Loucy (cell line): ENCODE data around the gene VAV1.

Source experiments
- H2AFZ ChIP-seq: fragments of 200-600 bp; sonication (generic); 2 replicates; pipeline ENCODE4 v1.6.0; 2016; ENCODE audit warnings: antibody characterized with exemption, mild to moderate bottlenecking, low read length, moderate library complexity
- H3F3A ChIP-seq: fragments of 200-600 bp; 2 replicates; pipeline ENCODE4 v1.6.0; 2016; ENCODE audit warnings: antibody characterized with exemption, low read depth, mild to moderate bottlenecking
- H3K27me3 ChIP-seq: fragments of 200-600 bp; sonication (generic); 2 replicates; pipeline ENCODE4 v1.6.1; 2014; ENCODE audit warnings: low read length, mild to moderate bottlenecking; ENCODE audit not compliant: insufficient read depth, poor library complexity, severe bottlenecking
- H3K36me3 ChIP-seq: fragments of 200-600 bp; sonication (generic); 2 replicates; pipeline ENCODE4 v1.6.1; 2016; ENCODE audit warnings: low read length; ENCODE audit not compliant: insufficient read depth
- H3K4me1 ChIP-seq: fragments of 200-600 bp; sonication (generic); 2 replicates; pipeline ENCODE4 v1.5.1; 2014; ENCODE audit warnings: low read length, mild to moderate bottlenecking; ENCODE audit not compliant: insufficient read depth, poor library complexity, severe bottlenecking
- H3K4me2 ChIP-seq: fragments of 200-600 bp; sonication (generic); 2 replicates; pipeline ENCODE4 v1.6.0; 2014; ENCODE audit warnings: antibody characterized with exemption, low read length, low read depth, mild to moderate bottlenecking; ENCODE audit not compliant: poor library complexity, severe bottlenecking
- H3K4me3 ChIP-seq: fragments of 200-600 bp; sonication (generic); 2 replicates; pipeline ENCODE4 v1.5.1; 2014; ENCODE audit warnings: low read length, mild to moderate bottlenecking, mixed read lengths; ENCODE audit not compliant: poor library complexity, severe bottlenecking
- H3K79me2 ChIP-seq: fragments of 200-600 bp; sonication (generic); 2 replicates; pipeline ENCODE4 v1.6.1; 2014; ENCODE audit warnings: low read length; ENCODE audit not compliant: insufficient read depth
- H3K9ac ChIP-seq: fragments of 200-600 bp; sonication (generic); 2 replicates; pipeline ENCODE4 v1.6.0; 2014; ENCODE audit warnings: mild to moderate bottlenecking, low read depth, low read length, moderate library complexity; ENCODE audit not compliant: poor library complexity, severe bottlenecking
- H3K9me2 ChIP-seq: fragments of 200-600 bp; sonication (generic); replicated peaks from 2 replicates; pipeline ENCODE4 v1.6.1; 2016; ENCODE audit warnings: low read depth, low read length, mixed read lengths
- H3K9me3 ChIP-seq: fragments of 200-600 bp; sonication (generic); 2 replicates; pipeline ENCODE4 v1.6.1; 2014; ENCODE audit warnings: mild to moderate bottlenecking, antibody characterized with exemption, low read length, low read depth; ENCODE audit not compliant: insufficient read depth
- H4K20me1 ChIP-seq: fragments of 200-600 bp; sonication (generic); 2 replicates; pipeline ENCODE4 v1.6.0; 2014; ENCODE audit warnings: antibody characterized with exemption, low read length, mild to moderate bottlenecking; ENCODE audit not compliant: insufficient read depth, poor library complexity, severe bottlenecking
- EZH2phosphoT487 ChIP-seq: fragments of 200-600 bp; IDR thresholded peaks from 2 replicates; pipeline ENCODE4 v1.6.1; 2018; ENCODE audit warnings: antibody characterized with exemption, mild to moderate bottlenecking, moderate library complexity, borderline replicate concordance
- TF ChIP-seq, protein P1 (sequence below): fragments of 200-600 bp; sonication (generic); conservative IDR thresholded peaks from 2 replicates; pipeline ENCODE4 v1.5.1; 2014; ENCODE audit warnings: mild to moderate bottlenecking, antibody characterized with exemption, low read length

Gene VAV1, protein sequence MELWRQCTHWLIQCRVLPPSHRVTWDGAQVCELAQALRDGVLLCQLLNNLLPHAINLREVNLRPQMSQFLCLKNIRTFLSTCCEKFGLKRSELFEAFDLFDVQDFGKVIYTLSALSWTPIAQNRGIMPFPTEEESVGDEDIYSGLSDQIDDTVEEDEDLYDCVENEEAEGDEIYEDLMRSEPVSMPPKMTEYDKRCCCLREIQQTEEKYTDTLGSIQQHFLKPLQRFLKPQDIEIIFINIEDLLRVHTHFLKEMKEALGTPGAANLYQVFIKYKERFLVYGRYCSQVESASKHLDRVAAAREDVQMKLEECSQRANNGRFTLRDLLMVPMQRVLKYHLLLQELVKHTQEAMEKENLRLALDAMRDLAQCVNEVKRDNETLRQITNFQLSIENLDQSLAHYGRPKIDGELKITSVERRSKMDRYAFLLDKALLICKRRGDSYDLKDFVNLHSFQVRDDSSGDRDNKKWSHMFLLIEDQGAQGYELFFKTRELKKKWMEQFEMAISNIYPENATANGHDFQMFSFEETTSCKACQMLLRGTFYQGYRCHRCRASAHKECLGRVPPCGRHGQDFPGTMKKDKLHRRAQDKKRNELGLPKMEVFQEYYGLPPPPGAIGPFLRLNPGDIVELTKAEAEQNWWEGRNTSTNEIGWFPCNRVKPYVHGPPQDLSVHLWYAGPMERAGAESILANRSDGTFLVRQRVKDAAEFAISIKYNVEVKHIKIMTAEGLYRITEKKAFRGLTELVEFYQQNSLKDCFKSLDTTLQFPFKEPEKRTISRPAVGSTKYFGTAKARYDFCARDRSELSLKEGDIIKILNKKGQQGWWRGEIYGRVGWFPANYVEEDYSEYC

DNA sequence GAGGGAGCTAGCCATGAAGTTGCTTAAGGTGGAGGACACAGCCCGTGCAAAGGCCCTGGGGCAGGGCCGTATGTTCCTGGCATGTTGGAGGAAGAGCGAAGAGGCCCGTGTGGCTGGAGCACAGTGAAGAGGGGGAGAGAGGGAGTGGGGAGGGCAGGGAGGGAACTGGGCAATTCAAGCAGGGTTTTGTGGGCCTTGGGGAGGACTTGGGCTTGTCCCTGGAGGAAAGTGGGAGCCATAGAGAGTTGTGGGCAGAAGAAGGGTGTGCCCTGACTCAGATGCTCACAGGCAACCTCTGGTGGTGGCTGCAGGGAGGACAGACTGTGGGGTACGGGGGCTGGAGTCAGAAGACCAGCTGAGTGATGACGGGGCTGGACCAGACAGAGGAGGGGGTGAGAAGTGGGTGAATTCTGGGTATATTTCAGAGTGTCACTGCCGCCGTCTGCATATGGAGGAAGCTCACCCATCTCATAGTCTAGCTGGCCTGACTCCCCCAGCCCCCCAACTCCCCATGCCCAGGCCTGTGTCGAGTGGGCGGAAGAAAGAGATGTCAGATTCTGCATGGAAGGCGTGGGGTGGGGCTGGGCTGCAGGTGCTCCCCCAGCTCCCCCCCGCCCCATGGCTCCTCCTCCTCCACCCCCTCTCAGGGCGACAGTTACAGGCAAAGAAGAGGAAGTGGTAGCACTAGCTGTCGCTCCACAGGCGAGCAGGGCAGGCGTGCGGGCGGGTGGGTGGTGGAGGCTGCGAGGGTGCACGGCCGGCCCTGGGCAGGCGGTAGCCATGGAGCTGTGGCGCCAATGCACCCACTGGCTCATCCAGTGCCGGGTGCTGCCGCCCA is at the start of gene VAV1:
VAV1 (plus strand) TSS at position 681 of the 838 bp plus-strand sequence; CDS start at position 781, 100 bp downstream.
- H3K9me2 ChIP-seq: no peaks in the 10 kb centered on the region
- peaks cover 39% of the 10 kb centered on the region for H4K20me1 ChIP-seq
- H3K9me3 ChIP-seq: no peaks in the 10 kb centered on the region
- H3K4me2 ChIP-seq: peak within 1 kb of the TSS; percentile 75
- H3K79me2 ChIP-seq: peaks cover 45% of the 10 kb centered on the region
- H2AFZ ChIP-seq: peak within 1 kb of the TSS; percentile 52
- peak within 1 kb of the TSS; percentile 96 for H3K9ac ChIP-seq
- H3F3A ChIP-seq: peaks cover 10% of the 10 kb centered on the region; the same call in 1 of the 2 replicates
- H3K4me1 ChIP-seq: peaks cover 20% of the 10 kb centered on the region
- no peaks in the 10 kb centered on the region for H3K27me3 ChIP-seq
- peak within 1 kb of the TSS; percentile 95 for H3K4me3 ChIP-seq
- TF ChIP-seq, protein P1, sequence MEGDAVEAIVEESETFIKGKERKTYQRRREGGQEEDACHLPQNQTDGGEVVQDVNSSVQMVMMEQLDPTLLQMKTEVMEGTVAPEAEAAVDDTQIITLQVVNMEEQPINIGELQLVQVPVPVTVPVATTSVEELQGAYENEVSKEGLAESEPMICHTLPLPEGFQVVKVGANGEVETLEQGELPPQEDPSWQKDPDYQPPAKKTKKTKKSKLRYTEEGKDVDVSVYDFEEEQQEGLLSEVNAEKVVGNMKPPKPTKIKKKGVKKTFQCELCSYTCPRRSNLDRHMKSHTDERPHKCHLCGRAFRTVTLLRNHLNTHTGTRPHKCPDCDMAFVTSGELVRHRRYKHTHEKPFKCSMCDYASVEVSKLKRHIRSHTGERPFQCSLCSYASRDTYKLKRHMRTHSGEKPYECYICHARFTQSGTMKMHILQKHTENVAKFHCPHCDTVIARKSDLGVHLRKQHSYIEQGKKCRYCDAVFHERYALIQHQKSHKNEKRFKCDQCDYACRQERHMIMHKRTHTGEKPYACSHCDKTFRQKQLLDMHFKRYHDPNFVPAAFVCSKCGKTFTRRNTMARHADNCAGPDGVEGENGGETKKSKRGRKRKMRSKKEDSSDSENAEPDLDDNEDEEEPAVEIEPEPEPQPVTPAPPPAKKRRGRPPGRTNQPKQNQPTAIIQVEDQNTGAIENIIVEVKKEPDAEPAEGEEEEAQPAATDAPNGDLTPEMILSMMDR: peak; percentile 70
- no peak for TF ChIP-seq EZH2phosphoT487
- peaks cover 7% of the 10 kb centered on the region; the same call in 1 of the 2 replicates for H3K36me3 ChIP-seq

DNA sequence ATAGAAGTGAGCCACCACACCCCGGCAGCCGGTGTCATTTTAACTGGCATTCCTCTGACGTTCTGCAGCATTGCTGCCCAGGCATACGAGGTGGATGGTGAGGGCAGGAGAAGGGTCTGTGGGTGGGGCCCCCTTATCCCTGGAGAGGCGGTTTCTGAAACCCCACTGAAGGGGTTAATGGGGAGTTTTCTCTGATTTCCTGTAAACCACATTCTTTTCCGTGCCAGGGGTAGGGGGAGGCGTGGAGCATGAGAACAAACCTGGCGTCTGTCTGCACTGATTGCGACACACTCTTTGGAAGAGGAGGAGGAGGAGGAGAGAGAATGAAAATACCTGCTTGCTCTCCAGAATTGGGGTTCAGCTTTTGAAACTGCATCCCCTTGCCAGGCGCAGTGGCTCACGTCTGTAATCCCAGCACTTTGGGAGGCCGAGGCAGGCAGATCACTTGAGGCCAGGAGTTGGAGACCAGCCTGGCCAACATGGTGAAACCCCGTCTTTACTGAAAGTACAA is 49.3 kb upstream of the VAV1 start:
- H3K9me3 ChIP-seq: no peaks in the 10 kb centered on the region
- no peaks in the 10 kb centered on the region for H3K4me1 ChIP-seq
- H3K4me2 ChIP-seq: no peak overlapping the region
- no peaks in the 10 kb centered on the region for H3K27me3 ChIP-seq
- no peaks in the 10 kb centered on the region for H3K79me2 ChIP-seq
- no peak overlapping the region for H3K9ac ChIP-seq
- TF ChIP-seq EZH2phosphoT487: no peak
- TF ChIP-seq, protein P1: no peak
- no peak overlapping the region for H3K4me3 ChIP-seq
- H3K9me2 ChIP-seq: no peaks in the 10 kb centered on the region
- no peak overlapping the region for H2AFZ ChIP-seq
- H3K36me3 ChIP-seq: no peaks in the 10 kb centered on the region
- no peaks in the 10 kb centered on the region for H3F3A ChIP-seq
- no peaks in the 10 kb centered on the region for H4K20me1 ChIP-seq

DNA sequence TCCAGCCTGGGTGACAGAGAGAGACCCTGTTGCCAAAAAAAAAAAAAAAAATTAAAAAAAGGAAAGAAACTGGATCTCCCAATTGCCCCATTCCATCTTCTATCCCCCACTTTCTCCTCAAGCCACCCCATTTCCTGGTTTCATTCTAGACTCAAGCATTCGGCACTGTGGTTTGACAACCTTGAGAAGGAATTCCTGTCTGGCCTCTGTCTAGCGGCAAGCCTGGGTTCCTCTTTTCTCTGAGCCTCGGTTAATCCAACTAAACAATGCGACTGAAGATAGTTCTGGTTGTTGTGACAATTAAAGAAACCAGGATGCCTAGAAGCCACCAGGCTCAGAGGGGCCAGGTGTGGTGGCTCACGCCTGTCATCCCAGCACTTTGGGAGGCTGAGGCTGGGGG is 48.8 kb upstream of the VAV1 start:
- no peak overlapping the region for H3K4me2 ChIP-seq
- no peaks in the 10 kb centered on the region for H3K27me3 ChIP-seq
- TF ChIP-seq, protein P1: no peak
- TF ChIP-seq EZH2phosphoT487: no peak
- no peak overlapping the region for H3K9ac ChIP-seq
- H3K79me2 ChIP-seq: no peaks in the 10 kb centered on the region
- no peak overlapping the region for H3K4me3 ChIP-seq
- H2AFZ ChIP-seq: no peak overlapping the region
- H4K20me1 ChIP-seq: no peaks in the 10 kb centered on the region
- no peaks in the 10 kb centered on the region for H3F3A ChIP-seq
- no peaks in the 10 kb centered on the region for H3K4me1 ChIP-seq
- no peaks in the 10 kb centered on the region for H3K9me2 ChIP-seq
- no peaks in the 10 kb centered on the region for H3K9me3 ChIP-seq
- H3K36me3 ChIP-seq: no peaks in the 10 kb centered on the region
